Erythroblast (primary cell): Measurements from ENCODE around the gene SLC19A1.

ENCODE experiments used
- DNase-seq, 2 experiments: peaks; one replicate each; lab custom pipeline; 2025; lab: John Stamatoyannopoulos, UW
- GATA1 ChIP-seq: IDR thresholded peaks from 2 replicates; pipeline ENCODE4 v1.6.1; 2011; ENCODE audit warnings: low read depth, mild to moderate bottlenecking, control low read depth, low read length, moderate library complexity
- POLR2A ChIP-seq: IDR thresholded peaks from 2 replicates; pipeline ENCODE4 v1.6.1; 2011; ENCODE audit warnings: mild to moderate bottlenecking, low read length

SLC19A1 gene

DNA sequence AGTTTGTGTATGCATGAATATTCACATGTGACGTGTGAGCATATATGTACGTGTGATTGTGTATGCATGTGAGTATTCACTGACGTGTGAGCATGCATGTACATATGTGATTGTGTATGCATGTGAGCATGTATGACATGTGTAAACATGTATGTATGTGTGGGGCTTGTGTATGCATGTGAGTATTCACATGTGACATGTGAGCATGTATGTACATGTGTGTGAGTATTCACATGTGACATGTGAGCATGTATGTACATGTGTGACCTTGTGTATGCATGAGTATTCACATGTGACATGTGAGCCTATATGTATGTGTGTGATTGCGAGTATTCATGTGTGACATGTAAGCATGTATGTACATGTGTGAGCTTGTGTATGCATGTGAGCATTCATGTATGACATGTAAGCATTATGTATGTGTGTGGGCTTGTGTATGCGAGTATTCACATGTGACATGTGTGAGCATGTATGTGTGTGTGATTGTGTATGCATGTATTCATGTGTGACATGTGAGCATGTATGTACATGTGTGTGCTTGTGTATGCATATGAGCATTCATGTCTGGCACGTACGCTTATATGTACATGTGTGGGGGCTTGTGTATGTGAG lies 89.4 kb downstream of the SLC19A1 start:
- DNase-seq: no peak
- TF ChIP-seq GATA1 (no peak), POLR2A (no peak)

DNA sequence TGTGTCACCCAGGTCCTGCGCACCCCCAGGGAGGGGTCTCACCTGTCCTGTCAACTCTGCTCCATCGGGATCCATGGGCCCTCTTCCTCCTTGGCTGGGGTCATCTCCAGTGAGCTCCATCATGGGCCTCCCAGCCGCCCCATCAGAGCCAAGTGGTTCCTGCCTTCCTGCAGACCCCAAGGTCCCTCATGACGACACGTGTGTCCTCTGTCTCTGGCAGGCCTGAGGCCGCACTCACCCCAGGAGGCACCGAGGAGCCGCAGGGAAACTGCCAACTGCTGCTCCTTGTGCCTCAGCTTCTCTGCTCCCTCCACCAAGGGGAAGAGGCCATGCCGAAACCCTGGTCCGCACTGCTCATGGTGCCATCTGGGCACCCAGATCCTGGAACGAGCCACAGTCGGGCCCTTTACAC lies 90.5 kb downstream of the SLC19A1 start:
- no peak for TF ChIP-seq POLR2A
- DNase-seq: no peak

DNA sequence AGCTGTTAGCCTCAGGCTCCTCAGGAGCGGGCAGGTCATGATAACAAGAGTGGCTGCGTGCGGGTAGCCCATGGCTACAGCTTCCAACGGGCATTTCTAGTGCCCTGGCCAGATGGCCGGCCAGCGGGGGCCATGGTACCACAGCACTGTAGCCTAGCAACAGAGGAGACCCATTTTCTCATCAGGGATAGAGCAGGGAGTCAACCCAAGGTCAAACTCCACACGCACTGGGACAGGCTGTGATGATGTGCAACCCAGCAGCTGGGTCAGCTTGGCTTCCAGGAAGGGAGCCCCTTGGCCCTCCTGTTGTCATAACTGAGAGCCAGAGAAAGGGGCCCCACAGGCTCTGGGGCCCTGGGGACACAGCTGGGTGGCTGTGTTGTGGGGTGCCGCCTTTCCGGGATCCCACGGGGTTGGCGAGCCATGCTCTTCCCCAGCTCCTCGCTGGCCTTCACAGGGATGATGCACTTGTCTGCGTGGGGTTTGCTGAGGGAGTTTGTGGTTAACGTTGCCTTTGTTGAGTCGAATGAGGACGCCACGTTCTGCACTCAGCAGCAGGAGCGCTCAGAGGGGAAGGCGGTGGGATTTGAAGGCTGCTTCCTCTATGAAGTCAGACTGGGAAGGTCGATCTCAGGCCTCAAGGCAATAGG lies 91.0 kb downstream of the SLC19A1 start:
- TF ChIP-seq POLR2A (no peak), GATA1 (no peak)
- DNase-seq: no peak

DNA sequence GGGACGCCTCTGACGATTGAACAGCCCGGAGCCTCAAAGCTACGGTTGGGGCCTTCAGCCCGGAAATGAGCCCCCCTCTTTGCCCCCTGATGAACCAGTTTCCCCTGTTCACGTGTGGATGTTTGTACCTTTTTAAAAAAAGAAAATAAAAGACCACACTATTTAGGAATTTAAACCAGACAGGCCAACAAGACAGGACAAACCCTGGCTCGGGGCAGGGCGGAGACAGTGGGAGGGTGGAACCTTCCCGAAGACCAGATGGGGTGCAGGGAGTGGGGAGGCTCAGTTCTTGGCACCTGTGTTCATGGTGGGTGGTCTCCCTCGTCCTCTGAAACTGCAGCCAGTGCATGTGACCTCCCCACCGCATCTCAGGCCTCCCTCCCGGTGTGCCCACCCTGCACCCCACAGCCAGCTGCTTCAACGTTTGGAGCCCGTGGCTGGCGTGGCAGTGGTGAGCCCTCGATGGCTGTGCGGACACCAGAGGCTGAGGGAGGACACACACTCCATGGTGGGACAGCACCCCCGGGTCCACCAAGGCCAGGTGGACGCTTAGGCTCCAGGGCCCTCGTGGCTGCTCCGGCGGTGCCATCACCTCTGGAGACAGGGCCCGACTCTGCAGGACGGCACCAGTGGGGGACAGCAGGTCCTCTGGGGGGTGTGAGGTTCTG lies 91.7 kb downstream of the SLC19A1 start:
- DNase-seq: no peak
- TF ChIP-seq GATA1 (no peak), POLR2A (no peak)

DNA sequence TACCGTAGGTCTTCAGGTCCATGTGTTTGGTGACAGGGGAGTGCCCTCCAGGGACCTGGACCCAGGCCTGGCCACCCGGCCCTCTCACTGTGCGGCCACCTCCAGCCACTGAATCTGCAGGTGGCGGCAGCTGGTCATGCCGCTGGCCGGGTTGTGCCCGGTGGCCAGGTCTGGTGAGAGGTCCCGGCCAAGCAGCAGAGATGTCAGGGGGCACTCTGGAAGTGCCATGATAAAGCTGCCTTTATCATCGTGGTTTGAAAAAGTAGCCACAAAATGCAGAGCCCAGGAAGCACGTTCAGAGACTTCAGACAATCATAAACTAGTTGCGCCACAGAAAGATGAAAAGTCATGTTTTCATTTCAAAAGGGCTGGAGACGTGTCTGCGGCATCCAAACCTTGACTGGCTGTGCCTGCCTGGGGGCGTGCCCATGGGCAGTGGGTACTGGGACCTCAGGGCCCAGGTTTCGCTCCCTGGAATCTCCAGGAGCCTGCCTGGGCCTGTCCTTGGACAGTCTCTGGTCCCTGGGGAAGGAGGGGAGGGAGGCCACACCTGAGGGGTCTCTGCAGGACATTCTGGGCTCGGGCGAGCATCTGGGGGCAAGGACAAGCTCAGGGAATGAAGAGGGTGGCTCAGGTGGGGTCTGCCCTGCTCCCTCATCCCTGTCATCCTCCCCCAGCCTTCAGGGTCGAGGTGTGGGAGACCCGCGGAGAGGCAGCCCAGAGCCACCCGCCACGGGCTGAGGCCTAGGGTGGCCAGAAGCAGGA lies 92.4 kb downstream of the SLC19A1 start:
- TF ChIP-seq GATA1 (no peak), POLR2A (no peak)
- no peak for DNase-seq

DNA sequence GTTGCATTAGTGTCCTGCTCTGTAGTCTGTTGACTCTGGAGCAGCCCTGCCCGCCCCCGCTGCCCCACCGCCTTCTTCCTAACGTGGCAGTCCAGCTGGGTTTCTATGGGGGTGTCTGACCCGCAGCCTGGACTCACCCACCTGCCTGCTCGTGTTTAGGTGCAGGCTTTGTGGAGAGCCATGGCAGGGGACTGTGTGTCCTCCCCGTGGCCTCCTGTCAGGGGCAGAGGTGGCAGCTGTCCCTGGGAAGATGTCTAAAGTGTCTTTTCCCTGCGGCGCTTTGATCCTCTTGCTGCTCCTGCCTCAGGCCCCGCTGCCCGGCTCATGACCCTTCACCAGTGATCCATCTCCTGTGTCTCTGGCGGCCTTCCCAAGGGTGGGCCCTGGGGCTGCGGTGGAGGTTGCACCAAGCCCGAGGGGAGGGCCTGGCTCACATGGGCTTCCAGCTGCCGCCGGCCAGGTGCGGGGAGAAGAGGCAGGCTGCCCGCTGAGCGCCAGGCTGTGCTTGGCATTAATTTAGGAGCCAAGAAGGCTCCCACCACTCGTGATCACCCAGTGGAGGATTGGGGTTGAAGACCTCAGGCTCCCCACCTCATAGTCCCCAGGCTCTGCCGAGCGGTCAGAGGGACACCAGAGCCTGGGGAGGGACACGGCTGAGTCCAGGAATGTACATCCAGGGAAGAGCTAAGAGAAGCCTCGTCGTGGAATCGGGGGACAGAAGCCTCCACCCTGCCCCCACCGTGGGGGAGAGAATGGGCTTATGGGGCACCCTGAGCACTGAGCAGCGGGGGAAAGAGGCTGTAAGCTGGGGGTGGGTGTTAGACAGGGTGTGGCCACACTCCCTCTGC lies 93.2 kb downstream of the SLC19A1 start:
- TF ChIP-seq GATA1: no peak
- no peak for TF ChIP-seq POLR2A
- DNase-seq: no peak

DNA sequence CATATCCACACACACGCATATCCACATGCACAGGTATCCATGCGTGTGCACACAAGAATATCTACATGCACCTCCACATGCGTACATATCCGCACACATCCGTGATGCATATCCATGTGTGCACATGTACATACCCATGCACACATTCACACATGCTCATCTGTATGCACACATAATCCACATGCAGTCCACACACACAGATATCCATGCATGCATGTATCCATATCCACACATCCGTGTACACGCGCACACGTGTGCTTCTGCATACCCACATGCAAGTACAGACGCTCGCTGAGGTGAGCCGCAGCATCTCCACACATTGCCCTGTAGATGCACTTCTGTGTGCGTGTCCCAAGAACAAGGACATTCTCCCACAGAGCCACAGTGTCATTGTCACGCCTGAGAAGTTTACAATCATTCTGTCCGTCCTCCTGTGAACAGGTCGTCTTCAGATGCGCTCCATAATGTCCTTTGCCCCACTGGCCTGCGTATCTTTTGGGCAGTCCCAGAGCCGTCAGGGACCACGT lies 93.9 kb downstream of the SLC19A1 start:
- no peak for DNase-seq
- TF ChIP-seq POLR2A (no peak), GATA1 (no peak)
